Neutrophil (primary cell): ENCODE data around the gene OSER1.

Source experiments
- H3K27ac ChIP-seq: fragments of 200-600 bp; sonication (generic); 2 replicates; pipeline ENCODE4 v1.5.1; 2016; ENCODE audit warnings: mild to moderate bottlenecking, moderate library complexity
- H3K27me3 ChIP-seq: fragments of 200-600 bp; sonication (generic); 2 replicates; pipeline ENCODE4 v1.6.0; 2016; ENCODE audit warnings: mild to moderate bottlenecking
- H3K36me3 ChIP-seq: fragments of 200-600 bp; sonication (generic); 2 replicates; pipeline ENCODE4 v1.5.1; 2017
- H3K4me1 ChIP-seq, 2 experiments: fragments of 200-600 bp in 1 of 2; sonication (generic) in 1 of 2; 1 replicate in 1 of 2; 2 replicates in 1 of 2; pipeline versions ENCODE4 v1.5.1 to v1.6.1; 2013 to 2016; ENCODE audit warnings: low read depth in 1 of 2, low read length in 1 of 2, mild to moderate bottlenecking in 1 of 2, moderate library complexity in 1 of 2; ENCODE audit not compliant: control insufficient read depth in 1 of 2, insufficient read depth in 1 of 2
- H3K4me3 ChIP-seq, 2 experiments: fragments of 200-600 bp in 1 of 2; sonication (generic) in 1 of 2; 1 replicate in 1 of 2; 2 replicates in 1 of 2; pipeline ENCODE4 v1.5.1; 2013 to 2016; ENCODE audit warnings: low read depth in 1 of 2, low read length in 1 of 2, mild to moderate bottlenecking in 1 of 2, moderate library complexity in 1 of 2
- H3K9me3 ChIP-seq: fragments of 200-600 bp; sonication (generic); 2 replicates; pipeline ENCODE4 v1.5.1; 2016
- CTCF ChIP-seq: fragments of 200-600 bp; sonication (generic); IDR thresholded peaks from 2 replicates; pipeline ENCODE4 v1.5.1; 2016; ENCODE audit warnings: antibody characterized with exemption

The OSER1 gene

DNA sequence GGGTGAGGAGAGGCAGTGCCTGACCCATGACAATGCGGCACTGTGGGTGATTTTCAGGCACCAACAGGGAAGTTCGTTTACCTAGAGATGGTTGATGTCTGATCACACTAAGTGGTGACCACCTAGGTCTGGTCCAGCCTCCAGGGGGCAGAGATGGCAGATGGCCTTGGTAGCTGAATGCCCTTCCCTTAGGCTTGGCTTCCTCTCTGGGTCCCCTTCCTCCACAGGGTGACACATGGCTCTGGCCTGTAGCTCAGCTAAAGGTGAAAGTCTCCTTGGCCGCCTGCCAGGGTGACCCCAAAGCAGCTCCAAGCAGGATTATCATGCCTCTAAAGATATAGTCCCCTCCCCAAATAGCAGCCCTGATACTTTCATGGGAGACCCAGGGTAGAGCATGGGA, 43.0 kb upstream of the OSER1 start:
- no peaks in the 10 kb centered on the region for H3K36me3 ChIP-seq
- no peaks in the 10 kb centered on the region for H3K9me3 ChIP-seq
- no peak for TF ChIP-seq CTCF
- no peaks in the 10 kb centered on the region for H3K4me1 ChIP-seq
- no peak overlapping the region for H3K4me3 ChIP-seq
- peaks cover 25% of the 10 kb centered on the region for H3K27me3 ChIP-seq
- no peak overlapping the region for H3K27ac ChIP-seq

DNA sequence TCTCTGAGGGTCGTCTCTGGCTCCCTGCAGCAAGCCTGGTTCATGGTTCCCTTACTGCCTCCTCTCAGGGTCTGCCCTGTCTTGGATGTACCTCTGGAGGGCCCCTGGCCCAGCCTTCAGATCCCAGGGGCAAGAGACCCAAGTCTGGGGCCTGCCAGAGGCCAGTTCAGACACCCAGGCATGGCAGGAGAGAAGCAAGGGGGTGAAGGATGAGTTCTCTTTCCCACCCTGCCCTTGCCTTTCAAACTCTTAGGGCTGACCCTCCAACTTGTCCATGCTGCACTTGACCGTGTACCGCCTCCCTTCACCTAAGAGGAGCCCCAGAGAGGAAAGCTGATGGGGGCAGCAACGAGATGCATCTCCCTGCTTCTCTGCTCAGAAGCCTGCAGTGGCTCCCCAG, 40.7 kb upstream of the OSER1 start:
- Histone ChIP-seq H3K27me3 (peaks cover 47% of the 10 kb centered on the region), H3K4me1 (no peaks in the 10 kb centered on the region), H3K4me3 (no peak overlapping the region), H3K36me3 (no peaks in the 10 kb centered on the region), H3K27ac (no peak overlapping the region), H3K9me3 (no peaks in the 10 kb centered on the region)
- no peak for TF ChIP-seq CTCF

- Histone ChIP-seq H3K4me1 (no peaks in the 10 kb centered on the region), H3K27me3 (peaks cover 74% of the 10 kb centered on the region), H3K36me3 (no peaks in the 10 kb centered on the region), H3K4me3 (no peak overlapping the region), H3K9me3 (no peaks in the 10 kb centered on the region), H3K27ac (no peak overlapping the region)
- TF ChIP-seq CTCF = no peak
These were observed 37.8 kb upstream of the OSER1 start for GRCh38 chr20:44248410-44248759.

DNA sequence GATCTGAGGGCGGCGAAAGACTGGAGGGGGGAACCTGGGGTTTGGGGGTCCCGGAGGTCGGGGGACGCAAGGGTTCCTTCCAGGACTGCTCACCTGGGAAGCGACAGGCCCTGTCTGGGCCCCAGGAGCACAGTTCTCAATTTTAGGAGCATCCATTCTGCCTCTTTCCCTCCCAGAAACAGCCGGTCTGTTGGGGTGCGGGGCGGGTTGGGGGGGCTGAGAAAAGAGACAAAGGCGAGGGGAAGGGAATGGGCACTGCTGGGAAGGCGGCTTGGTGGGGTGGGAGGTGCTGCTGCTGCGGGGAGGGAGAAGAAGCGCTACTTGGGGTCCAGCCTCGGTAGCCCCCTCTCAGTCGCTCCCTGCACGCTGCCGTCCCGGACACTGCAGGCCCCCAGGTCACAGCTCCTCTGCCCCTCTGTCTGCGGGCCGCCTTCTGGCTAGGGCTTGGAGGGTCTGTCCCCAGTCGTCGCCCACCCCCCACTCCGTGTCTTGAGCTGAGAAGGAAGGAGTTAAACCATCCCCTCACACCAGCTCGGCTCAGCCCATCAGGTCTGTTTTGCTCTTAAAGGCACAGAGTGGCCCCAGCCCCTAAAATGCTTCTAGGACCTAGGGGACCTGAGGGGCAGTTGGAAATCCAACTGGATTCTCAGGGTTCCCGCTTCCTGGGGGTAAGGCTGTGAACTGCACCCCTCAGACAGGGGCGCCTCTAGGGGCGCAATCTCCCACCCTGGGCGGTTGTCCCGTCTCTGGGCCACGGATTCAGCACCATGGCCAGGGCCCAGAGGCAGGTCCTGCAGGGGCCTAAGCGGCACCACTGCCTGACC, 37.2 kb upstream of the OSER1 start:
- H3K4me1 ChIP-seq = no peaks in the 10 kb centered on the region
- peaks cover 74% of the 10 kb centered on the region for H3K27me3 ChIP-seq
- no peaks in the 10 kb centered on the region for H3K9me3 ChIP-seq
- H3K36me3 ChIP-seq = no peaks in the 10 kb centered on the region
- H3K27ac ChIP-seq = no peak overlapping the region
- TF ChIP-seq CTCF = no peak
- no peak overlapping the region for H3K4me3 ChIP-seq

DNA sequence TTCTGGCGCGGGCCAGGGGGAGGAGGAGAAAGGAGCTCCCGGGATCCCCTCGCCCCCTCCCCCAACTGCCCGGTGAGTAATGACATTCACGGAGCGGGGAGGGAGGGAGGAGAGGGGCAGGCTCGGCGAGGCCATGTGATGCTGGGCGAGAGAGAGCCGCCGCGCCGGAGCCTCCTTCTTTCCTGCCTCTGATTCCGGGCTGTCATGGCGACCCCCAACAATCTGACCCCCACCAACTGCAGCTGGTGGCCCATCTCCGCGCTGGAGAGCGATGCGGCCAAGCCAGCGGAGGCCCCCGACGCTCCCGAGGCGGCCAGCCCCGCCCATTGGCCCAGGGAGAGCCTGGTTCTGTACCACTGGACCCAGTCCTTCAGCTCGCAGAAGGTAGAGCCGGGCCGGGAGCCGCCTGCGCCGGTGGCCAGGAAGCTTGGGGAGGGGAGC, 36.6 kb upstream of the OSER1 start, which contains the start of gene GDAP1L1:
Gene GDAP1L1 (plus strand): TSS at position 178 of the 441 bp plus-strand sequence. CDS start 27 bp downstream, at position 205.
- Histone ChIP-seq H3K27ac (no peak within 1 kb of the TSS), H3K4me3 (no peak within 1 kb of the TSS), H3K4me1 (no peaks in the 10 kb centered on the region), H3K27me3 (peaks cover 78% of the 10 kb centered on the region), H3K9me3 (no peaks in the 10 kb centered on the region), H3K36me3 (no peaks in the 10 kb centered on the region)
- no peak for TF ChIP-seq CTCF
